SK-N-SH (cell line): ENCODE data around the gene ME2. TPM values are rescaled to one million over a fixed set of nuclear protein-coding genes. Genes with fewer than 3 reads are reported as not detected.

ENCODE experiments used
- CTCF ChIA-PET: fragments of 300-600, 350-600 bp; formaldehyde crosslinking; extraction: SDS; loops from one replicate; lab custom pipeline; 2021; lab: Yijun Ruan, JAX
- POLR2A ChIA-PET: fragments of 350-600 bp; sonication (Branson Sonifier 250); formaldehyde crosslinking; extraction: SDS; loops from one replicate; lab custom pipeline; 2020; ENCODE audit warnings: antibody characterized with exemption, inconsistent platforms; lab: Yijun Ruan, JAX
- DNase-seq: peaks from one replicate; pipeline ENCODE4 v3.0.0; 2012
- H2AFZ ChIP-seq: fragments of 200-600 bp; sonication (generic); 2 replicates; pipeline ENCODE4 v1.8.1; 2016; ENCODE audit warnings: antibody characterized with exemption, mild to moderate bottlenecking, low read depth
- H3F3A ChIP-seq: fragments of 200-600 bp; sonication (generic); replicated peaks from 2 replicates; pipeline ENCODE3; 2016; ENCODE audit warnings: antibody characterized with exemption, mild to moderate bottlenecking; ENCODE audit not compliant: insufficient read depth
- H3K27ac ChIP-seq, 2 experiments: fragments of 200-500 bp in 1 of 2; fragments of 200-600 bp in 1 of 2; sonication (Bioruptor generic) in 1 of 2; sonication (generic), shearing (Covaris generic) in 1 of 2; 2 replicates each; pipeline versions ENCODE4 v1.5.1 to v1.6.1; 2014 to 2016; ENCODE audit warnings: low read depth in 2 of 2, inconsistent platforms in 1 of 2, low read length in 1 of 2, mild to moderate bottlenecking in 1 of 2, mixed read lengths in 1 of 2
- H3K27me3 ChIP-seq: fragments of 200-600 bp; sonication (generic), shearing (Covaris generic); 2 replicates; pipeline ENCODE4 v1.6.1; 2016; ENCODE audit warnings: mixed run types; ENCODE audit not compliant: insufficient read depth
- H3K36me3 ChIP-seq, 2 experiments: fragments of 200-500 bp in 1 of 2; fragments of 200-600 bp in 1 of 2; sonication (Bioruptor generic) in 1 of 2; sonication (generic) in 1 of 2; replicated peaks in 1 of 2; 2 replicates each; pipeline versions ENCODE3 to v1.5.1; 2014 to 2016; ENCODE audit warnings: low read length in 1 of 2, mild to moderate bottlenecking in 1 of 2; ENCODE audit not compliant: insufficient read depth in 2 of 2, control insufficient read depth in 1 of 2
- H3K4me1 ChIP-seq, 2 experiments: fragments of 200-500 bp in 1 of 2; fragments of 200-600 bp in 1 of 2; sonication (Bioruptor generic) in 1 of 2; sonication (generic), shearing (Covaris generic) in 1 of 2; 2 replicates each; pipeline versions ENCODE4 v1.5.1 to v1.6.1; 2014 to 2016; ENCODE audit warnings: low read depth in 1 of 2, low read length in 1 of 2, mixed run types in 1 of 2; ENCODE audit not compliant: insufficient read depth in 2 of 2, control insufficient read depth in 1 of 2
- H3K4me2 ChIP-seq: fragments of 200-600 bp; sonication (generic), shearing (Covaris generic); 2 replicates; pipeline ENCODE4 v1.6.1; 2017; ENCODE audit warnings: mixed run types
- H3K4me3 ChIP-seq, 2 experiments: fragments of 200-500 bp in 1 of 2; fragments of 200-600 bp in 1 of 2; sonication (Bioruptor generic) in 1 of 2; sonication (generic), shearing (Covaris generic) in 1 of 2; 2 replicates each; pipeline versions ENCODE4 v1.5.1 to v1.8.1; 2014 to 2016; ENCODE audit warnings: low read depth in 2 of 2, inconsistent platforms in 1 of 2, low read length in 1 of 2, mild to moderate bottlenecking in 1 of 2, mixed read lengths in 1 of 2, moderate library complexity in 1 of 2
- H3K79me2 ChIP-seq: fragments of 200-600 bp; sonication (generic); 2 replicates; pipeline ENCODE4 v1.8.1; 2017; ENCODE audit warnings: mild to moderate bottlenecking; ENCODE audit not compliant: insufficient read depth
- H3K9ac ChIP-seq: fragments of 200-600 bp; sonication (generic); 2 replicates; pipeline ENCODE4 v1.6.1; 2017; ENCODE audit warnings: mixed run types
- H3K9me2 ChIP-seq: fragments of 200-600 bp; sonication (generic); 2 replicates; pipeline ENCODE4 v1.6.1; 2017; ENCODE audit warnings: mixed run types
- H3K9me3 ChIP-seq: fragments of 200-600 bp; sonication (generic); 2 replicates; pipeline ENCODE4 v1.6.1; 2017; ENCODE audit warnings: mixed run types, mild to moderate bottlenecking, moderate library complexity
- H4K20me1 ChIP-seq: fragments of 200-600 bp; sonication (generic); 2 replicates; pipeline ENCODE4 v1.6.1; 2017; ENCODE audit warnings: mild to moderate bottlenecking, mixed run types; ENCODE audit not compliant: insufficient read depth
- CHD2 ChIP-seq: fragments of 150-350 bp; IDR thresholded peaks from 2 replicates; pipeline ENCODE4 v1.6.1; 2018; ENCODE audit warnings: low read length; ENCODE audit not compliant: partially characterized antibody
- ELF1 ChIP-seq: IDR thresholded peaks from 2 replicates; pipeline ENCODE4 v1.4.0; 2012
- EP300 ChIP-seq, 2 experiments: IDR thresholded peaks; 2 replicates each; pipeline versions ENCODE4 v1.4.0 to v1.6.1; 2012; ENCODE audit warnings: borderline replicate concordance in 1 of 2, low read depth in 1 of 2, low read length in 1 of 2
- EZH2phosphoT487 ChIP-seq: fragments of 200-600 bp; sonication (generic); IDR thresholded peaks from 2 replicates; pipeline ENCODE4 v1.6.1; 2017; ENCODE audit warnings: low read depth, mixed run types, mild to moderate bottlenecking, antibody characterized with exemption, moderate library complexity, borderline replicate concordance
- FOXJ3 ChIP-seq: sonication (generic); formaldehyde crosslinking; IDR thresholded peaks from 2 replicates; pipeline ENCODE4 v1.5.1; 2020; ENCODE audit warnings: mild to moderate bottlenecking, missing genetic modification reagents
- GABPA ChIP-seq: IDR thresholded peaks from 2 replicates; pipeline ENCODE4 v1.4.0; 2012; ENCODE audit warnings: low read depth, mild to moderate bottlenecking
- IRF3 ChIP-seq: fragments of 150-350 bp; IDR thresholded peaks from 2 replicates; pipeline ENCODE4 v1.6.1; 2016; ENCODE audit warnings: mild to moderate bottlenecking, low read depth, low read length
- MXI1 ChIP-seq: IDR thresholded peaks from 2 replicates; pipeline ENCODE4 v1.6.1; 2012; ENCODE audit warnings: mild to moderate bottlenecking, low read depth, low read length, improper control_type of control experiment
- NFIC ChIP-seq: IDR thresholded peaks from 2 replicates; pipeline ENCODE4 v1.4.0; 2012; ENCODE audit warnings: borderline replicate concordance
- PBX3 ChIP-seq: IDR thresholded peaks from 2 replicates; pipeline ENCODE4; 2012
- POLR2AphosphoS5 ChIP-seq: IDR thresholded peaks from 2 replicates; pipeline ENCODE4 v1.6.1; 2012; ENCODE audit warnings: low read depth, low read length
- REST ChIP-seq: IDR thresholded peaks from 2 replicates; pipeline ENCODE4 v1.6.1; 2012; ENCODE audit warnings: mild to moderate bottlenecking, low read depth, low read length, moderate library complexity
- RFX5 ChIP-seq: IDR thresholded peaks from 2 replicates; pipeline ENCODE4 v1.6.1; 2012; ENCODE audit warnings: mild to moderate bottlenecking, improper control_type of control experiment, low read length
- RXRA ChIP-seq: IDR thresholded peaks from 2 replicates; pipeline ENCODE4 v1.4.0; 2012; ENCODE audit warnings: low read depth, mild to moderate bottlenecking, borderline replicate concordance
- SIN3A ChIP-seq: IDR thresholded peaks from 2 replicates; pipeline ENCODE4 v1.6.1; 2012; ENCODE audit warnings: low read depth, mild to moderate bottlenecking, low read length, moderate library complexity, borderline replicate concordance
- SMC3 ChIP-seq: IDR thresholded peaks from 2 replicates; pipeline ENCODE4 v1.6.1; 2012; ENCODE audit warnings: low read depth, low read length, improper control_type of control experiment
- TAF1 ChIP-seq: IDR thresholded peaks from 2 replicates; pipeline ENCODE4 v1.6.1; 2012; ENCODE audit warnings: low read depth, mild to moderate bottlenecking, low read length, moderate library complexity, borderline replicate concordance
- TCF12 ChIP-seq: IDR thresholded peaks from 2 replicates; pipeline ENCODE4 v1.4.0; 2012
- TEAD4 ChIP-seq: IDR thresholded peaks from 2 replicates; pipeline ENCODE4 v1.4.0; 2012; ENCODE audit warnings: mild to moderate bottlenecking, borderline replicate concordance; ENCODE audit not compliant: insufficient read depth
- USF1 ChIP-seq: IDR thresholded peaks from 2 replicates; pipeline ENCODE4 v1.4.0; 2012; ENCODE audit warnings: low read depth, borderline replicate concordance
- WGBS: methylation state at CpG from one replicate; pipeline ENCODE4 v1.1.6; 2017; ENCODE audit warnings: low lambda C conversion rate; 5-methylcytosine and 5-hydroxymethylcytosine counted together
- polyA plus RNA-seq, 3 experiments: library from polyadenylated mRNA; depleted of rRNA; stranded (reverse); fragments of >200 nt; gene quantifications; 2 replicates each; pipeline ENCODE4 v1.2.3, GENCODE V29; 2012

Gene ME2
- polyA plus RNA-seq, 1 of the 3 experiments (the other 2 are of a cell fraction): 35.1 TPM

GRCh38 chr18:50933684-50934083 is 54.8 kb downstream of the ME2 start:
- Histone ChIP-seq H3K9me2 (no peaks in the 10 kb centered on the region), H3K4me2 (no peak overlapping the region), H3K79me2 (no peaks in the 10 kb centered on the region), H3K36me3 (peaks cover 5 to 28% of the 10 kb centered on the region in 2 experiments), H3K4me3 (no peak overlapping the region), H3K27ac (no peak overlapping the region), H3K27me3 (no peaks in the 10 kb centered on the region), H3F3A (no peaks in the 10 kb centered on the region), H3K4me1 (no peaks in the 10 kb centered on the region), H3K9ac (no peak overlapping the region), H3K9me3 (no peaks in the 10 kb centered on the region), H4K20me1 (no peaks in the 10 kb centered on the region), H2AFZ (no peak overlapping the region)
- POLR2A ChIA-PET: no interaction called here
- CTCF ChIA-PET: no interaction called here
- TF ChIP-seq EP300 (IDR thresholded peaks at IDR 0.05; ENCODE audit: borderline replicate concordance in 1 of 2, low read depth in 1 of 2, low read length in 1 of 2): no peak
- TF ChIP-seq PBX3: no peak
- no peak for TF ChIP-seq NFIC
- TF ChIP-seq TCF12: no peak
- no peak for TF ChIP-seq SIN3A
- TF ChIP-seq FOXJ3 (CRISPR knock-in tag): no peak
- TF ChIP-seq RFX5: no peak
- TF ChIP-seq MXI1: no peak
- TF ChIP-seq SMC3: no peak
- TF ChIP-seq CHD2: no peak
- no peak for TF ChIP-seq ELF1
- TF ChIP-seq GABPA: no peak
- no peak for TF ChIP-seq POLR2AphosphoS5
- TF ChIP-seq RXRA: no peak
- no peak for TF ChIP-seq IRF3
- no peak for TF ChIP-seq USF1
- TF ChIP-seq TEAD4: no peak
- no peak for TF ChIP-seq TAF1
- no peak for TF ChIP-seq EZH2phosphoT487
- no peak for TF ChIP-seq REST
- WGBS: 98% methylated on average over 5 of the region's 5 CpGs
- DNase-seq: no peak
